Stimulated activated CD8-positive, alpha-beta memory T cell treated with anti-CD3 and anti-CD28 coated beads, Interleukin-12 subunit alpha, Interleukin-12 subunit beta, amount 100 ng/mL, for 4 hours (primary cell): ENCODE measurements around the gene PCAT7.
"Not testable (repeated sequence)": the region's sequence is repeated elsewhere in the genome, so short reads cannot be mapped to it uniquely, and the experiment has no call there.

Experiments
- DNase-seq: peaks from one replicate; pipeline ENCODE4 v3.0.0-alpha.2; 2020; ENCODE audit warnings: low read depth

The PCAT7 gene

GRCh38 chr9:94554439-94555331, at the start of gene PCAT7:
Gene PCAT7, plus strand, starts transcription at chr9:94555083.
- no peak for DNase-seq

- DNase-seq = not testable (repeated sequence)
These were observed 48.5 kb upstream of the PCAT7 start for GRCh38 chr9:94506370-94506769.

- DNase-seq = no peak
These were observed 47.2 kb upstream of the PCAT7 start for GRCh38 chr9:94507531-94508258.

- no peak for DNase-seq
These were observed 43.5 kb upstream of the PCAT7 start for GRCh38 chr9:94511134-94511954.

GRCh38 chr9:94511955-94512265, 43.0 kb upstream of the PCAT7 start:
- no peak for DNase-seq

GRCh38 chr9:94514722-94515121, 40.2 kb upstream of the PCAT7 start:
- DNase-seq = no peak

- no peak for DNase-seq
These were observed 37.6 kb upstream of the PCAT7 start for GRCh38 chr9:94517254-94517653.

GRCh38 chr9:94525396-94526035, 29.4 kb upstream of the PCAT7 start:
- DNase-seq = no peak

- no peak for DNase-seq
These were observed 28.6 kb upstream of the PCAT7 start for GRCh38 chr9:94526271-94526670.

GRCh38 chr9:94526951-94527350, 27.9 kb upstream of the PCAT7 start:
- DNase-seq = no peak

- DNase-seq = no peak
These were observed 26.0 kb upstream of the PCAT7 start for GRCh38 chr9:94528886-94529285.

- no peak for DNase-seq
These were observed 21.7 kb upstream of the PCAT7 start for GRCh38 chr9:94533155-94533554.

- DNase-seq = no peak
These were observed 21.3 kb upstream of the PCAT7 start for GRCh38 chr9:94533601-94534000.

- DNase-seq = no peak
These were observed 20.0 kb upstream of the PCAT7 start for GRCh38 chr9:94534901-94535300.

- DNase-seq = no peak
These were observed 16.0 kb upstream of the PCAT7 start for GRCh38 chr9:94538908-94539307.

GRCh38 chr9:94544335-94544734, 10.5 kb upstream of the PCAT7 start:
- not testable (repeated sequence) for DNase-seq

GRCh38 chr9:94545940-94546339, 8.9 kb upstream of the PCAT7 start:
- no peak for DNase-seq

GRCh38 chr9:94553029-94553938, 1.6 kb upstream of the PCAT7 start:
- no peak for DNase-seq

GRCh38 chr9:94554078-94554438, 825 bp upstream of the PCAT7 start:
- no peak for DNase-seq

- DNase-seq = no peak
These were observed 2.5 kb downstream of the PCAT7 start for GRCh38 chr9:94557376-94557775.

GRCh38 chr9:94560237-94560636, 5.4 kb downstream of the PCAT7 start:
- DNase-seq = no peak
